Measurements from ENCODE around the gene HIPK3. TPM values are rescaled to one million over a fixed set of nuclear protein-coding genes. Genes with fewer than 3 reads are reported as not detected.

The HIPK3 gene
- total and polyA plus RNA-seq, 4 donors: 24.8 to 251 (median 119) TPM

DNA sequence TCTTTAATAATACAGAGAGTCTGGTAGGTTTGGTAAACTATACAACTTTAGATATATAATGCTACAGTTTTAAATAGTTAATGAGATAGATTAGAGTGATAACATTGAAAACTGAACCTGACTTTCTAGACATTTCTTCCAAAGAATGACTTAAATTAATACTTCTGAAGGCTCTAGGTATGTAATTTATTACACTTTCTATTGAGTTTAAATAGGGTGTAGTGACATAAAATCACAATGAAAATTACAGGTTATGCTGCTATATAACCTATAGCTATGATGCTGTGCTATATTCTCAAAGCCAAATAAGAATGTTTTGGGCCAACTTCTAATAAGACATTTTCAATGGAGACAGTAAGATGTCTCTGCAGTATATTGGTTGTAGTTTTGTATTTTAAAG, 7.7 kb downstream of the HIPK3 start:
- H3K4me1 ChIP-seq (ENCODE audit: control insufficient read depth in 1 of 2, insufficient read depth in 2 of 2, low read length in 2 of 2): peaks cover 3 to 7% of the 10 kb centered on the region in 2 donors
- intact Hi-C loops (cut with DNase I): no loop called here
- no peak for ATAC-seq (ENCODE audit: low FRiP score)
- H3K27ac ChIP-seq (ENCODE audit: low read depth in 1 of 2, low read length in 2 of 2): no peak overlapping the region
- no peak overlapping the region for H3K4me3 ChIP-seq (ENCODE audit: low read length in 2 of 2)
- H3K36me3 ChIP-seq (ENCODE audit: control insufficient read depth in 1 of 2, insufficient read depth in 2 of 2, low read length in 1 of 2): no peaks in the 10 kb centered on the region
- no peak for DNase-seq
- H3K27me3 ChIP-seq (ENCODE audit: control insufficient read depth in 1 of 2, insufficient read depth in 2 of 2, low read length in 1 of 2): no peaks in the 10 kb centered on the region
- H3K9me3 ChIP-seq (ENCODE audit: control insufficient read depth, low read length): no peaks in the 10 kb centered on the region

GRCh38 chr11:33266393-33267215, 9.4 kb downstream of the HIPK3 start:
- no peaks in the 10 kb centered on the region for H3K27me3 ChIP-seq (ENCODE audit: control insufficient read depth in 1 of 2, insufficient read depth in 2 of 2, low read length in 1 of 2)
- intact Hi-C loops (cut with DNase I): no loop called here
- DNase-seq (no peak), ATAC-seq (ENCODE audit: low FRiP score) (peak; percentile 69)
- H3K36me3 ChIP-seq (ENCODE audit: control insufficient read depth in 1 of 2, insufficient read depth in 2 of 2, low read length in 1 of 2): no peaks in the 10 kb centered on the region
- peaks cover 3 to 8% of the 10 kb centered on the region in 2 donors for H3K4me1 ChIP-seq (ENCODE audit: control insufficient read depth in 1 of 2, insufficient read depth in 2 of 2, low read length in 2 of 2)
- 37 to 41% methylated on average over 8 of the region's 8 CpGs for WGBS, 2 donors
- H3K9me3 ChIP-seq (ENCODE audit: control insufficient read depth, low read length): no peaks in the 10 kb centered on the region
- no peak overlapping the region for H3K4me3 ChIP-seq (ENCODE audit: low read length in 2 of 2)
- no peak overlapping the region for H3K27ac ChIP-seq (ENCODE audit: low read depth in 1 of 2, low read length in 2 of 2)

GRCh38 chr11:33268945-33269540, 11.9 kb downstream of the HIPK3 start:
- Histone ChIP-seq H3K4me1 (ENCODE audit: control insufficient read depth in 1 of 2, insufficient read depth in 2 of 2, low read length in 2 of 2) (peaks cover 2 to 8% of the 10 kb centered on the region in 2 donors), H3K27me3 (ENCODE audit: control insufficient read depth in 1 of 2, insufficient read depth in 2 of 2, low read length in 1 of 2) (no peaks in the 10 kb centered on the region), H3K9me3 (ENCODE audit: control insufficient read depth, low read length) (no peaks in the 10 kb centered on the region), H3K4me3 (ENCODE audit: low read length in 2 of 2) (no peak overlapping the region), H3K36me3 (ENCODE audit: control insufficient read depth in 1 of 2, insufficient read depth in 2 of 2, low read length in 1 of 2) (no peaks in the 10 kb centered on the region), H3K27ac (ENCODE audit: low read depth in 1 of 2, low read length in 2 of 2) (no peak overlapping the region)
- intact Hi-C loops (cut with DNase I): loop anchor here in 1 of 2 donors (2.0 kb wide), 1 partner anchor 70 kb away; no protein-coding TSS in a partner anchor
- no peak for ATAC-seq (ENCODE audit: low FRiP score)
- 79 to 81% methylated on average over 4 of the region's 4 CpGs for WGBS, 2 donors
- DNase-seq: no peak

DNA sequence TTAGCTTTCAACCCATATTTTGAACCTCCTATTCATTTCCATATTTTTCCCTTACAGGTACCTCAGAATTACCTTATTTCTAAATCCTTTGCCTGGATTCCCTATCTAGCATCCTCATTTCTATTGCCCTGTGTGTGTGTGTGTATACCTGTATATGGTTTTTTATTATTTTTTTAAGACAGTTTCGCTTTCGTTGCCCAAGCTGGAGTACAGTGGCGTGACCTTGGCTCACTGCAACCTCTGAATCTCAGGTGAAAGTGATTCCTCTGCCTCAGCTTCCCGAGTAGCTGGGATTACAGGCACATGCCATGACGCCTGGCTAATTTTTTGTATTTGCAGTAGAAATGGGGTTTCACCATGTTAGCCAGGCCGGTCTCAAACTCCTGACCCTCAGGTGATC, 12.6 kb downstream of the HIPK3 start:
- intact Hi-C loops (cut with DNase I): loop anchor here in 1 of 2 donors (2.0 kb wide), 1 partner anchor 69 kb away; no protein-coding TSS in a partner anchor
- no peak for ATAC-seq (ENCODE audit: low FRiP score)
- 88 to 90% methylated on average over 6 of the region's 6 CpGs for WGBS, 2 donors
- Histone ChIP-seq H3K36me3 (ENCODE audit: control insufficient read depth in 1 of 2, insufficient read depth in 2 of 2, low read length in 1 of 2) (no peaks in the 10 kb centered on the region), H3K4me3 (ENCODE audit: low read length in 2 of 2) (no peak overlapping the region), H3K4me1 (ENCODE audit: control insufficient read depth in 1 of 2, insufficient read depth in 2 of 2, low read length in 2 of 2) (peaks cover 2 to 8% of the 10 kb centered on the region in 2 donors), H3K9me3 (ENCODE audit: control insufficient read depth, low read length) (no peaks in the 10 kb centered on the region), H3K27ac (ENCODE audit: low read depth in 1 of 2, low read length in 2 of 2) (no peak overlapping the region), H3K27me3 (ENCODE audit: control insufficient read depth in 1 of 2, insufficient read depth in 2 of 2, low read length in 1 of 2) (no peaks in the 10 kb centered on the region)
- no peak for DNase-seq

GRCh38 chr11:33271059-33271458, 13.9 kb downstream of the HIPK3 start:
- H3K27me3 ChIP-seq (ENCODE audit: control insufficient read depth in 1 of 2, insufficient read depth in 2 of 2, low read length in 1 of 2): no peaks in the 10 kb centered on the region
- DNase-seq (no peak), ATAC-seq (ENCODE audit: low FRiP score) (no peak)
- H3K36me3 ChIP-seq (ENCODE audit: control insufficient read depth in 1 of 2, insufficient read depth in 2 of 2, low read length in 1 of 2): no peaks in the 10 kb centered on the region
- H3K4me3 ChIP-seq (ENCODE audit: low read length in 2 of 2): no peak overlapping the region
- no peaks in the 10 kb centered on the region for H3K9me3 ChIP-seq (ENCODE audit: control insufficient read depth, low read length)
- intact Hi-C loops (cut with DNase I): no loop called here
- no peak overlapping the region for H3K27ac ChIP-seq (ENCODE audit: low read depth in 1 of 2, low read length in 2 of 2)
- peaks cover 2 to 8% of the 10 kb centered on the region in 2 donors for H3K4me1 ChIP-seq (ENCODE audit: control insufficient read depth in 1 of 2, insufficient read depth in 2 of 2, low read length in 2 of 2)
- WGBS, 2 donors: 88 to 91% methylated on average over 3 of the region's 3 CpGs

DNA sequence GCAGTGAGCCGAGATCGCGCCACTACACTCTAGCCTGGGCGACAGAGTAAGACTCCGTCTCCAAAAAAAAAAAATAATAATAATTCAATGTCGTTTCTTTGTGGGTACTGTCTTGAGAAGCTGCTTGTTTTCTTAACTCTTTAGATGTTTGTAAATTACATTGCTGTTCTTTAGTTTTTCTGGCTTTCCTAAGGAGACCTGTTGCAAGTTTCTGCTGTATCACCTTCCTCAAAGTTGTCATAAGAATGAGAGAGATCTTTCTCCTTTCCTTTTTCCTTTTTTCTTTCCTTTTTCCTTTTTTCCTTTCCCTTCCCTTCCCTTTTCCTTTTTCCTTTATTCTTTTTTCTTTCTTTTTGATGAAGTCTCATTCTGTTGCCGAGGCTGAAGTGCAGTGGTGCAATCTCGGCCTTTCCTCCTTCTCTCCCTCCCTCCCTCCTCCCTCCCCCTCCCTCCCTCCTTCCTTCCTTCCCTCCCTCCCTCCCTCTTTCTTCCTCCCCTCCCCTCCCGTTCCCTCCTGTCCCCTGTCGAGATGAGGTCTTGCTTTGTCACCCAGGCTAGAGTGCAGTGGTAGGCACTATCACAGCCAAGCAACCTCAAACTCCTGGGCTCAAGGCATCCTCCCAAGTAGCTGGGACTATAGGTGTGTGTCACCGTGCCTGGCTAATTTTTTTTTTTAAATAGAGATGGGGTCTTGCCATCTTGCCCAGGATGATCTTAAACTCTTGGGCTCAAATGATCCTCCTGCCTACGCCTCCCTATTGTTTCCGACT, 15.3 kb downstream of the HIPK3 start:
- Histone ChIP-seq H3K27ac (ENCODE audit: low read depth in 1 of 2, low read length in 2 of 2) (no peak overlapping the region), H3K4me3 (ENCODE audit: low read length in 2 of 2) (no peak overlapping the region), H3K27me3 (ENCODE audit: control insufficient read depth in 1 of 2, insufficient read depth in 2 of 2, low read length in 1 of 2) (no peaks in the 10 kb centered on the region), H3K4me1 (ENCODE audit: control insufficient read depth in 1 of 2, insufficient read depth in 2 of 2, low read length in 2 of 2) (peaks cover 2 to 8% of the 10 kb centered on the region in 2 donors), H3K9me3 (ENCODE audit: control insufficient read depth, low read length) (no peaks in the 10 kb centered on the region), H3K36me3 (ENCODE audit: control insufficient read depth in 1 of 2, insufficient read depth in 2 of 2, low read length in 1 of 2) (no peaks in the 10 kb centered on the region)
- ATAC-seq (ENCODE audit: low FRiP score) (no peak), DNase-seq (no peak)
- intact Hi-C loops (cut with DNase I): no loop called here
- 85 to 87% methylated on average over 12 to 13 of the region's 13 CpGs for WGBS, 2 donors

- ATAC-seq (ENCODE audit: low FRiP score) (no peak), DNase-seq (no peak)
- Histone ChIP-seq H3K27ac (ENCODE audit: low read depth in 1 of 2, low read length in 2 of 2) (no peak overlapping the region), H3K9me3 (ENCODE audit: control insufficient read depth, low read length) (no peaks in the 10 kb centered on the region), H3K27me3 (ENCODE audit: control insufficient read depth in 1 of 2, insufficient read depth in 2 of 2, low read length in 1 of 2) (no peaks in the 10 kb centered on the region), H3K4me3 (ENCODE audit: low read length in 2 of 2) (no peak overlapping the region), H3K36me3 (ENCODE audit: control insufficient read depth in 1 of 2, insufficient read depth in 2 of 2, low read length in 1 of 2) (no peaks in the 10 kb centered on the region), H3K4me1 (ENCODE audit: control insufficient read depth in 1 of 2, insufficient read depth in 2 of 2, low read length in 2 of 2) (peaks cover 3 to 6% of the 10 kb centered on the region in 2 donors)
- intact Hi-C loops (cut with DNase I): no loop called here
Observed at GRCh38 chr11:33273656-33274055, 16.5 kb downstream of the HIPK3 start.

- ATAC-seq (ENCODE audit: low FRiP score) (no peak), DNase-seq (no peak)
- Histone ChIP-seq H3K4me1 (ENCODE audit: control insufficient read depth in 1 of 2, insufficient read depth in 2 of 2, low read length in 2 of 2) (peaks cover 0 to 1% of the 10 kb centered on the region in 2 donors), H3K27ac (ENCODE audit: low read depth in 1 of 2, low read length in 2 of 2) (no peak overlapping the region), H3K36me3 (ENCODE audit: control insufficient read depth in 1 of 2, insufficient read depth in 2 of 2, low read length in 1 of 2) (no peaks in the 10 kb centered on the region), H3K27me3 (ENCODE audit: control insufficient read depth in 1 of 2, insufficient read depth in 2 of 2, low read length in 1 of 2) (no peaks in the 10 kb centered on the region), H3K9me3 (ENCODE audit: control insufficient read depth, low read length) (no peaks in the 10 kb centered on the region), H3K4me3 (ENCODE audit: low read length in 2 of 2) (no peak overlapping the region)
- intact Hi-C loops (cut with DNase I): no loop called here
Observed at GRCh38 chr11:33280411-33280810, 23.2 kb downstream of the HIPK3 start.

Measured in aorta (tissue), 5 donors.